ENCODE results near the gene NMB.
"Not testable (repeated sequence)": the region's sequence is repeated elsewhere in the genome, so short reads cannot be mapped to it uniquely, and the experiment has no call there.

The NMB gene

GRCh38 chr15:84658080-84658787 lies at the start of gene NMB:
Gene NMB (minus strand): TSS chr15:84658199. CDS start chr15:84658152, 47 bp downstream.
- DNase-seq, result peak; percentile 91

GRCh38 chr15:84703808-84704207 lies 45.8 kb upstream of the NMB start:
- no peak for DNase-seq

GRCh38 chr15:84702961-84703482 lies 45.0 kb upstream of the NMB start:
- no peak for DNase-seq

GRCh38 chr15:84699538-84700191 lies 41.7 kb upstream of the NMB start:
- no peak for DNase-seq

- no peak for DNase-seq
Measured at GRCh38 chr15:84697236-84697990, 39.4 kb upstream of the NMB start.

- DNase-seq, result no peak
Measured at GRCh38 chr15:84696757-84697156, 38.8 kb upstream of the NMB start.

- no peak for DNase-seq
Measured at GRCh38 chr15:84690342-84690741, 32.3 kb upstream of the NMB start.

- no peak for DNase-seq
Measured at GRCh38 chr15:84689858-84690257, 31.9 kb upstream of the NMB start.

- DNase-seq, result not testable (repeated sequence)
Measured at GRCh38 chr15:84686446-84686845, 28.4 kb upstream of the NMB start.

- peak; percentile 4 for DNase-seq
Measured at GRCh38 chr15:84685304-84685703, 27.3 kb upstream of the NMB start.

- DNase-seq, result no peak
Measured at GRCh38 chr15:84684092-84684491, 26.1 kb upstream of the NMB start.

- DNase-seq, result peak; percentile 62
Measured at GRCh38 chr15:84681831-84682230, 23.8 kb upstream of the NMB start.

- no peak for DNase-seq
Measured at GRCh38 chr15:84671211-84671610, 13.2 kb upstream of the NMB start.

GRCh38 chr15:84669726-84670125 lies 11.7 kb upstream of the NMB start:
- DNase-seq, result no peak

GRCh38 chr15:84668221-84668982 lies 10.4 kb upstream of the NMB start:
- no peak for DNase-seq

- DNase-seq, result no peak
Measured at GRCh38 chr15:84666373-84666772, 8.4 kb upstream of the NMB start.

- no peak for DNase-seq
Measured at GRCh38 chr15:84661001-84661400, 3.0 kb upstream of the NMB start.

- no peak for DNase-seq
Measured at GRCh38 chr15:84659904-84660781, 2.1 kb upstream of the NMB start.

- DNase-seq, result no peak
Measured at GRCh38 chr15:84658788-84659411, 901 bp upstream of the NMB start.

GRCh38 chr15:84657748-84658079 lies 285 bp downstream of the NMB start:
- DNase-seq, result no peak

GRCh38 chr15:84656972-84657371 lies 1.0 kb downstream of the NMB start:
- DNase-seq, result no peak

All from CD4-positive, alpha-beta T cell treated with Interleukin-6 for 4 hours (primary cell).